ENCODE measurements around the gene ACTA2.

The ACTA2 gene

GRCh38 chr10:88892222-88892967, 60.2 kb downstream of the ACTA2 start:
- no peak for DNase-seq (ENCODE audit: low read depth in 2 of 2)

GRCh38 chr10:88890681-88891381, 61.7 kb downstream of the ACTA2 start:
- no peak for DNase-seq (ENCODE audit: low read depth in 2 of 2)

GRCh38 chr10:88889559-88890337, 62.8 kb downstream of the ACTA2 start:
- no peak for DNase-seq (ENCODE audit: low read depth in 2 of 2)

DNA sequence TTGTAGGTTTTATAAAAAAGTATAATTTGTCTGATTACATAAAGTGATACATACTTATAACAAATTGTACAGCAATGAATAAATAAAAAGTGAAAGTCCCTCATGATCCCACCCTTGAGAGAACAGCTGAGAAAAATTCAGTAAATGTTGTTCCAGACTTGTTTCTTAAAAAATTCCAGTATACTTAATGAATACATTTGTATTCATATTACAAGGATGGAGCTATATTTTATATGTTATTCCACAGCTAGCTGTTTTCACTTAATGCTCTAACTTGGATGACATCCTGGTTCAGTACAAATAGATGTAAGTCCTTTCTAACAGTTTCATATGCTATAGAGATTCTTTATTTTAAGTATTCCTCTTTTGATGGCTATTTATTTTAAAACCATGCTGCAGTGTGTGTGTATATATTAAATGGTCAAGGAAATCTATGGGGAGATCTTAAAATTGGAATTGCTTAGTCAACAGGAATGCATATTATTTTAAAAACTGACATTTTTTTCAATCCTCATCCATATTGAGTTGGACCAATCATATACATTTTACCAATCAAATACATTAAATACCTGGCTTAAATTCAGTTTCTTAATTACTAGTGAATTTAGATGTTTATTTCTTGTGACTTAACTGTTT, 63.6 kb downstream of the ACTA2 start:
- no peak for DNase-seq (ENCODE audit: low read depth in 2 of 2)

DNA sequence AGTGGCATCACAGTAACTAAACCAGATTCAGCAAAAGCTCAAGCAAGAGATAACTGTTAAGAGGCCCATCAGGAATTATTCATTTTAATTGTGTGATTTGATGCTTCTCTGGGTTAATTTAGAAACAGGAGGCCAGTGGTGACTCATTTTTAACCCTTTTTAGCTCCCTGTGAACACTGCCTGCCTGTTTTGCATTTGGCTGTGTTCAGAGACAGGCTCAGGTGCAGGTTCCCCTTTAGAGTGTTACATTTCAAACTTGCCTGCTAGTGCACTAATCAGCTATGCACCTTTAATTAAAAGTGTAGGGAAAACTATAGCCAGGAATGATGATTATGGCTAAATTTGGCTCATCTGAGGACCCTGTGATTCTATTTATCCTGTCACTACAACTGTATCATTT, 66.0 kb downstream of the ACTA2 start:
- DNase-seq (ENCODE audit: low read depth in 2 of 2) = no peak

All from activated CD8-positive, alpha-beta memory T cell treated with anti-CD3 and anti-CD28 coated beads for 4 hours (primary cell).